DOHH2 (cell line): ENCODE measurements around the gene MEDAG.

Source experiments
- H3F3A ChIP-seq: fragments of 200-600 bp; sonication (generic), shearing (Covaris generic); 2 replicates; pipeline ENCODE4 v1.6.0; 2016; ENCODE audit warnings: antibody characterized with exemption, mild to moderate bottlenecking; ENCODE audit not compliant: control insufficient read depth, insufficient read depth
- H3K27ac ChIP-seq: fragments of 200-600 bp; sonication (generic); 2 replicates; pipeline ENCODE4 v1.5.1; 2014; ENCODE audit warnings: low read depth, mild to moderate bottlenecking, low read length, moderate library complexity
- H3K27me3 ChIP-seq: fragments of 200-600 bp; sonication (generic); 2 replicates; pipeline ENCODE4 v1.6.1; 2014; ENCODE audit warnings: mild to moderate bottlenecking, low read length, mixed read lengths; ENCODE audit not compliant: control insufficient read depth
- H3K36me3 ChIP-seq: fragments of 200-600 bp; sonication (generic); 2 replicates; pipeline ENCODE4 v1.6.1; 2014; ENCODE audit warnings: mild to moderate bottlenecking, low read length, moderate library complexity, mixed read lengths; ENCODE audit not compliant: control insufficient read depth
- H3K4me1 ChIP-seq: fragments of 200-600 bp; sonication (generic); 2 replicates; pipeline ENCODE4 v1.6.1; 2014; ENCODE audit warnings: mild to moderate bottlenecking, low read length, mixed read lengths; ENCODE audit not compliant: control insufficient read depth
- H3K4me2 ChIP-seq: fragments of 200-600 bp; sonication (generic); 2 replicates; pipeline ENCODE4 v1.6.0; 2014; ENCODE audit warnings: mild to moderate bottlenecking, low read length, moderate library complexity
- H3K4me3 ChIP-seq: fragments of 200-600 bp; sonication (generic); 2 replicates; pipeline ENCODE4 v1.5.1; 2014; ENCODE audit warnings: mild to moderate bottlenecking, low read length, mixed read lengths
- H3K79me2 ChIP-seq: fragments of 200-600 bp; sonication (generic); 2 replicates; pipeline ENCODE4 v1.6.1; 2014; ENCODE audit warnings: mild to moderate bottlenecking, low read length, mixed read lengths; ENCODE audit not compliant: control insufficient read depth
- H3K9me2 ChIP-seq: fragments of 200-600 bp; sonication (generic); replicated peaks from 2 replicates; pipeline ENCODE4 v1.6.1; 2014; ENCODE audit warnings: mild to moderate bottlenecking, low read length, mixed read lengths; ENCODE audit not compliant: control insufficient read depth
- H3K9me3 ChIP-seq: fragments of 200-600 bp; sonication (generic); 2 replicates; pipeline ENCODE4 v1.6.1; 2014; ENCODE audit warnings: antibody characterized with exemption, low read length, mixed read lengths; ENCODE audit not compliant: control insufficient read depth, insufficient read depth
- H4K20me1 ChIP-seq: fragments of 200-600 bp; sonication (generic); 2 replicates; pipeline ENCODE4 v1.6.0; 2014; ENCODE audit warnings: low read depth, mild to moderate bottlenecking, antibody characterized with exemption, low read length, moderate library complexity; ENCODE audit not compliant: control insufficient read depth, insufficient read depth
- CTCF ChIP-seq: fragments of 200-600 bp; sonication (generic); IDR thresholded peaks from one replicate; pipeline ENCODE4 v1.5.1; 2014; ENCODE audit warnings: antibody characterized with exemption, mild to moderate bottlenecking, low read depth, low read length; ENCODE audit not compliant: poor library complexity, severe bottlenecking
- EZH2phosphoT487 ChIP-seq: fragments of 200-600 bp; sonication (generic); IDR thresholded peaks from 2 replicates; pipeline ENCODE4 v1.6.1; 2017; ENCODE audit warnings: borderline replicate concordance, mild to moderate bottlenecking, antibody characterized with exemption, low read length, moderate library complexity, mixed read lengths

Gene MEDAG

GRCh38 chr13:30971575-30971974 is 65.5 kb downstream of the MEDAG start:
- H3K4me3 ChIP-seq, result no peak overlapping the region
- peaks cover 25% of the 10 kb centered on the region for H3K27me3 ChIP-seq
- no peaks in the 10 kb centered on the region for H3K9me3 ChIP-seq
- H3K4me1 ChIP-seq, result no peaks in the 10 kb centered on the region
- H3K27ac ChIP-seq, result no peak overlapping the region
- no peaks in the 10 kb centered on the region for H3F3A ChIP-seq
- H3K9me2 ChIP-seq, result no peaks in the 10 kb centered on the region
- H3K79me2 ChIP-seq, result no peaks in the 10 kb centered on the region
- no peaks in the 10 kb centered on the region for H4K20me1 ChIP-seq
- H3K36me3 ChIP-seq, result no peaks in the 10 kb centered on the region
- no peak overlapping the region for H3K4me2 ChIP-seq
- TF ChIP-seq CTCF (no peak), EZH2phosphoT487 (no peak)

- H3K79me2 ChIP-seq, result no peaks in the 10 kb centered on the region
- no peaks in the 10 kb centered on the region for H4K20me1 ChIP-seq
- H3K4me2 ChIP-seq, result no peak overlapping the region
- H3K9me2 ChIP-seq, result no peaks in the 10 kb centered on the region
- no peaks in the 10 kb centered on the region for H3K9me3 ChIP-seq
- H3K4me1 ChIP-seq, result no peaks in the 10 kb centered on the region
- no peaks in the 10 kb centered on the region for H3F3A ChIP-seq
- H3K4me3 ChIP-seq, result no peak overlapping the region
- H3K36me3 ChIP-seq, result no peaks in the 10 kb centered on the region
- TF ChIP-seq EZH2phosphoT487 (no peak), CTCF (no peak)
- peaks cover 21% of the 10 kb centered on the region for H3K27me3 ChIP-seq
- no peak overlapping the region for H3K27ac ChIP-seq
Observed at GRCh38 chr13:30972888-30973377, 66.9 kb downstream of the MEDAG start.

- H3K36me3 ChIP-seq, result no peaks in the 10 kb centered on the region
- no peaks in the 10 kb centered on the region for H3K4me1 ChIP-seq
- TF ChIP-seq CTCF (no peak), EZH2phosphoT487 (no peak)
- no peaks in the 10 kb centered on the region for H3F3A ChIP-seq
- H3K27me3 ChIP-seq, result peaks cover 19% of the 10 kb centered on the region
- no peaks in the 10 kb centered on the region for H3K9me3 ChIP-seq
- H4K20me1 ChIP-seq, result no peaks in the 10 kb centered on the region
- no peaks in the 10 kb centered on the region for H3K79me2 ChIP-seq
- H3K4me3 ChIP-seq, result no peak overlapping the region
- H3K9me2 ChIP-seq, result no peaks in the 10 kb centered on the region
- H3K4me2 ChIP-seq, result no peak overlapping the region
- H3K27ac ChIP-seq, result no peak overlapping the region
Observed at GRCh38 chr13:30974350-30974749, 68.3 kb downstream of the MEDAG start.
